ENCODE results near the gene EPB41L3. TPM values are rescaled to one million over a fixed set of nuclear protein-coding genes. Genes with fewer than 3 reads are reported as not detected.

Gene EPB41L3
- polyA plus RNA-seq, 3 donors = 25.2 to 56.6 (median 51.3) TPM

DNA sequence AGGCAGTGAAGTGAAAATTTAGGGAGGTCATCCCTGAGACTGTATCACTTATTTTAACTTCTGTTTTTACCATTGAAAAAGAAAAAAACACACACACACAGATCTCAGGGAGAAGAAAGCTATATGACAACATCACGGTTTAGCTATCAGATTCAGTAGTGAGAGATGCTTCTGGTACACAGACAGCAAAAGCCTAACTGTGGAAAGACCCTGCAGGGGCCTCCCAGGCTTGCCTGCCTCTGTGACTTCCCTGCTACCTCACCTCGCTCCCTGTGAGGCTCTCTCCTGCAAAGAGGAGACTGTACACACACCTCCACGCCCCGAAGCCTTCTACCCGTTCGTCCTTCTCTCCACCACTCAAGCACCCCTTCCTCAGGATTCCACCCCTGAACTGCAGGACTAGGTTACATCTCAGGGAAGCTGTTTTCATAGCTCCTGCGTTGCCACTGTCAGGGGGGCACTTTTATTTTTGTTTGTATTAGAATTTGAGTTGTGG is 86.3 kb downstream of the EPB41L3 start:
- Histone ChIP-seq H3K4me3 (replicated peaks in 1 of 3; ENCODE audit: low read depth in 2 of 3, low read length in 3 of 3) (no peak overlapping the region), H2AFZ (ENCODE audit: insufficient read depth, low read depth, low read length, poor library complexity, severe bottlenecking) (peak overlapping the region; percentile 24), H3K4me2 (replicated peaks; ENCODE audit: extremely low read depth, low read length, poor library complexity, severe bottlenecking) (peak overlapping the region; percentile 43), H4K20me1 (ENCODE audit: insufficient read depth, low read length) (no peaks in the 10 kb centered on the region), H3K9me3 (replicated peaks in 1 of 2; ENCODE audit: control insufficient read depth in 1 of 2, insufficient read depth in 1 of 2, low read length in 2 of 2) (no peaks in the 10 kb centered on the region), H3K4me1 (ENCODE audit: control insufficient read depth in 1 of 2, insufficient read depth in 2 of 2, low read length in 2 of 2) (peaks cover 37 to 51% of the 10 kb centered on the region in 2 donors), H3K27me3 (ENCODE audit: control insufficient read depth in 2 of 2, insufficient read depth in 2 of 2, low read length in 2 of 2) (no peaks in the 10 kb centered on the region), H3K9ac (ENCODE audit: insufficient read depth, low read length, poor library complexity, severe bottlenecking) (no peak overlapping the region), H3K36me3 (replicated peaks in 1 of 2; ENCODE audit: control insufficient read depth in 1 of 2, insufficient read depth in 2 of 2, low read length in 2 of 2) (no peaks in the 10 kb centered on the region), H3K27ac (ENCODE audit: low read depth in 1 of 2, low read length in 2 of 2) (peak overlapping the region; percentile 4 to 79), H3K79me2 (ENCODE audit: insufficient read depth, low read length) (peaks cover 7% of the 10 kb centered on the region)
- Mint-ChIP-seq H3K4me1 (peaks cover 44% of the 10 kb centered on the region), H3K36me3 (peaks cover 0 to 9% of the 10 kb centered on the region in 2 donors), H3K9me3 (no peaks in the 10 kb centered on the region), H3K4me3 (peak overlapping the region in 1 of 2 donors; percentile 83), H3K27ac (peak overlapping the region; percentile 80 to 89 (median 86)), H3K27me3 (ENCODE audit: low read depth in 3 of 3) (peaks cover 0 to 2% (median 2%) of the 10 kb centered on the region in 3 donors)
- 63% methylated on average over 6 of the region's 7 CpGs for WGBS (ENCODE audit: insufficient coverage)
- peak in 1 of 3 donors; percentile 43 for DNase-seq
- TF ChIP-seq, protein P1, sequence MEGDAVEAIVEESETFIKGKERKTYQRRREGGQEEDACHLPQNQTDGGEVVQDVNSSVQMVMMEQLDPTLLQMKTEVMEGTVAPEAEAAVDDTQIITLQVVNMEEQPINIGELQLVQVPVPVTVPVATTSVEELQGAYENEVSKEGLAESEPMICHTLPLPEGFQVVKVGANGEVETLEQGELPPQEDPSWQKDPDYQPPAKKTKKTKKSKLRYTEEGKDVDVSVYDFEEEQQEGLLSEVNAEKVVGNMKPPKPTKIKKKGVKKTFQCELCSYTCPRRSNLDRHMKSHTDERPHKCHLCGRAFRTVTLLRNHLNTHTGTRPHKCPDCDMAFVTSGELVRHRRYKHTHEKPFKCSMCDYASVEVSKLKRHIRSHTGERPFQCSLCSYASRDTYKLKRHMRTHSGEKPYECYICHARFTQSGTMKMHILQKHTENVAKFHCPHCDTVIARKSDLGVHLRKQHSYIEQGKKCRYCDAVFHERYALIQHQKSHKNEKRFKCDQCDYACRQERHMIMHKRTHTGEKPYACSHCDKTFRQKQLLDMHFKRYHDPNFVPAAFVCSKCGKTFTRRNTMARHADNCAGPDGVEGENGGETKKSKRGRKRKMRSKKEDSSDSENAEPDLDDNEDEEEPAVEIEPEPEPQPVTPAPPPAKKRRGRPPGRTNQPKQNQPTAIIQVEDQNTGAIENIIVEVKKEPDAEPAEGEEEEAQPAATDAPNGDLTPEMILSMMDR (IDR thresholded peaks at IDR 0.05) = no peak
- intact Hi-C loops (cut with micrococcal nuclease) = loop anchor here in 1 of 2 donors (5.0 kb wide), 1 partner anchor 160 kb away; the partner anchor contains the start of gene ZBTB14

DNA sequence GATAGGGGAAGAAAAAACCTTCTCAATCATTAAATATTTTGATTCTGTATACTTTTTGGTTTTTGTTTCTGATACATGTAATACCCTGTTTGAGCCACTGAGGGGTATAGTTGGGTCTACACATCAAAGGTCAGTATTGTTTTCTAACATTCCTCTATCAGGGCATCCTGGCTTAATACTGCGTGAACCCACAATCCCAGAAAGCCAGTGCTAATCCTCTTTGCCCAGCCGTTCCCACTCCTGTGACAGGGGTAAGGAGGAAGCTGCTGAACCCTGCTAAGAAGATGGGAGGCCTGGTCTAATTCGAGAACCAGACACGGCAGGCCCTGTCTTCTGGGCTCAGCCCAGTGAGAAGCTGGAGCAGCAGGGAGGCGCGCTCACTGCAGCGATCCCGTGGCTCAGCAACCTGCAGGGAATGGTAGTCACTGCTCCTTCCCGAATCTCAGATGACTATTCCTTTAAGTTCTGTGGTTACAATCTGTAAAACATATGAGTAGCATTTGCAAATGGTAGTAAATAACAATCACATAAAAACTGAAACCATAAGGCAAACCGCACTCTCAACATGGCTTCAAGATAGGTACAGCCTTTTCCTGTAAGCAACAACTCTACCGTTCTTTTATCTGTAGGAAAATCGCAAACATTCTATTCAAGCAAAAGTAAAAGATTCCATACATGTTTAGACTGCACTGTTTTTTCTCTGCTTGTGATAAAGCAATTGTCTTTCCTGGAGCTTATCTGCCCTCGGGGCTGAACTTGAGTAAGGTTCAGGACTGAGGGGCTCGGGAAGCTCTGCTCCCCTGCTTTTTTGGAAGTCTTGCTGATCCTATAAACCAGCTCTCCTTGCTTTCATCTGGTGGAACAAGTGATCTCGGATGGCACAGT is 87.0 kb downstream of the EPB41L3 start:
- Histone ChIP-seq H3K4me2 (replicated peaks; ENCODE audit: extremely low read depth, low read length, poor library complexity, severe bottlenecking) (peak overlapping the region; percentile 43), H3K9ac (ENCODE audit: insufficient read depth, low read length, poor library complexity, severe bottlenecking) (no peak overlapping the region), H3K36me3 (replicated peaks in 1 of 2; ENCODE audit: control insufficient read depth in 1 of 2, insufficient read depth in 2 of 2, low read length in 2 of 2) (no peaks in the 10 kb centered on the region), H4K20me1 (ENCODE audit: insufficient read depth, low read length) (no peaks in the 10 kb centered on the region), H3K4me1 (ENCODE audit: control insufficient read depth in 1 of 2, insufficient read depth in 2 of 2, low read length in 2 of 2) (peaks cover 32 to 44% of the 10 kb centered on the region in 2 donors), H3K9me3 (replicated peaks in 1 of 2; ENCODE audit: control insufficient read depth in 1 of 2, insufficient read depth in 1 of 2, low read length in 2 of 2) (no peaks in the 10 kb centered on the region), H2AFZ (ENCODE audit: insufficient read depth, low read depth, low read length, poor library complexity, severe bottlenecking) (peak overlapping the region; percentile 24), H3K79me2 (ENCODE audit: insufficient read depth, low read length) (peaks cover 7% of the 10 kb centered on the region), H3K4me3 (replicated peaks in 1 of 3; ENCODE audit: low read depth in 2 of 3, low read length in 3 of 3) (peak overlapping the region; percentile 6 to 46 (median 8)), H3K27ac (ENCODE audit: low read depth in 1 of 2, low read length in 2 of 2) (peak overlapping the region; percentile 25 to 79), H3K27me3 (ENCODE audit: control insufficient read depth in 2 of 2, insufficient read depth in 2 of 2, low read length in 2 of 2) (no peaks in the 10 kb centered on the region)
- H3K9me3 Mint-ChIP-seq = no peaks in the 10 kb centered on the region
- peaks cover 0 to 9% of the 10 kb centered on the region in 2 donors for H3K36me3 Mint-ChIP-seq
- H3K4me1 Mint-ChIP-seq = peaks cover 37% of the 10 kb centered on the region
- peak; percentile 35 to 60 (median 58) for DNase-seq
- intact Hi-C loops (cut with micrococcal nuclease) = loop anchor here in 1 of 2 donors (5.0 kb wide), 1 partner anchor 160 kb away; the partner anchor contains the start of gene ZBTB14
- peak overlapping the region; percentile 66 to 83 for H3K4me3 Mint-ChIP-seq
- peaks cover 0 to 2% (median 0%) of the 10 kb centered on the region in 3 donors for H3K27me3 Mint-ChIP-seq (ENCODE audit: low read depth in 3 of 3)
- TF ChIP-seq, protein P1 (IDR thresholded peaks at IDR 0.05) = peak; percentile 68
- WGBS (ENCODE audit: insufficient coverage) = 40% methylated on average over 4 of the region's 15 CpGs
- H3K27ac Mint-ChIP-seq = peak overlapping the region; percentile 80 to 89 (median 86)
